Gastrocnemius medialis (tissue), 4 donors: ENCODE data around the gene GABRB2.

ENCODE experiments used
- CTCF ChIP-seq, 5 experiments: fragments of 450-650 bp in 3 of 5; fragments of 200-600 bp in 2 of 5; sonication (generic) in 2 of 5; IDR thresholded peaks in 4 of 5; conservative IDR thresholded peaks in 1 of 5; 1 replicate in 4 of 5; 2 replicates in 1 of 5; pipeline ENCODE4 v1.5.1; 2016 to 2019; ENCODE audit warnings: antibody characterized with exemption in 5 of 5, mild to moderate bottlenecking in 3 of 5, moderate library complexity in 3 of 5
- POLR2A ChIP-seq, 2 donors: fragments of 450-650 bp; IDR thresholded peaks; one replicate each; pipeline ENCODE4 v1.6.1; 2017; ENCODE audit warnings: antibody characterized with exemption in 2 of 2, mild to moderate bottlenecking in 2 of 2, moderate library complexity in 2 of 2

GRCh38 chr5:161306351-161306995 is 240.1 kb downstream of the GABRB2 start:
- TF ChIP-seq CTCF (IDR thresholded peaks at IDR 0.05 in 4 of 5, conservative IDR thresholded peaks at IDR 0.05 in 1 of 5): no peak
- TF ChIP-seq POLR2A (IDR thresholded peaks at IDR 0.05): no peak
